ENCODE measurements around the gene MTHFS.

MTHFS gene

DNA sequence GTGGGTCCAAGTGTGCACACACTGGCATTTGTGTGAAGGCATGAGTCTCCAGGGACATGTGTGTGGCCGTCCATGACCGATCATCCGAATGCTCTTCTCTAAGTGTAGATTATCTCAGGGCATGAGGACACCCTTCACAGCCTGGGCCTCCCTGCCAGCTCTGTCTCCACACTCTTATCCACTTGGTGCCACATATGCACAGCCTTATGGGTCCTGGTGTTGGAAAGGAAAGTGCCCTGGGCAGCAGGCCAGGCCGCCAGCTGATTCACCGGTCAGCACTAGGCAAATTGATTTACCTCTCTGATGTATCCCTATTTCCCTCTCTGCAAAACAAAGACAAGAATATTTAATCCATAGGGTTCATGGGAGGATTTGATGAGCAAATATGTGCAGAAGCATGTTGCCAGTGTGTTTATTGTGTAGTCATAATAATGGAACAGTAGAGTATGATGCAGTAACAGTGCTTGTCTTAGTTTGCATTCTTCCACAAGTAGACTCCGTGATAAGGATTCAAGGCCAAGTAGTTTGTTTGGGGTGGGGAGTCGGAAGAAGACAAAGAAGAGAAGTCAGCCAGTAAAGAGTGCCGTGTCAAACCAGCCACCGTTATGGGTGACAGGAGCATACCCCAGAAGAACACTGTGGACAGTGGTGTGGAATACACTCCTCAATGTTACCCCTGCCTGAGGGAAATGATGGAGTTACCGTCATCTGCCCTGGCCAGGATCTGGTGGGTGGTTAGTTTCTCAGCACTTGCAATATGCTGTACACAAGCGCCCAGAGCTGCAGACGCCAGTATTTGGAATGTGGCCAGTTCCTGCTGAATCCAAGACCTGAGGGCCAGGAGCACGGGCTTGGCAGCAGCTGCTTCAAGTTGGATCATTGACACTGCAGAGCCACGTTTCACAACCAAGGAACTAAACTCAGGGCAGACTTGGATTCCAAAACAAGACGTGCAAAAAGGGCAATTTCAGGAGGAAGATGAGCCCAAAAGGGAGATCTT lies 85.1 kb downstream of the MTHFS start:
- no peak for DNase-seq

DNA sequence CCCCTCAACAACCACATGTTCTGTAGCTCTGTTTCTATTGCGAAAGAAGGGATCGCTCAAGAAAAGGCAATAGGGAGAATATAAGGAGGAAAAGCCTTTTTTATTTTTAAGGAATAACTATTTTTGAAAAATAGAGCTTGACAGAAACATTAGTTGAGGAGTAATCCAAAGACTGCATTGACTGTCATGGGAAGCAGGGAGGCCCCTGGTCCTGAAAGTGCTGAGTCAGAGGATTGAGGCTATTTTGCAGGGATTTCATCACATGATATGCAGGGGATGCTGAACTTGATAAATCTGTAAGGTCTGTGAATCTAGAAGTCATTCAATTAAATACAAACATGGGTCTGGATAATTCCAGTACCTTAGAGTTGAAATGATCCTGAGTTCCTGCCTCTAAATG lies 92.0 kb downstream of the MTHFS start:
- DNase-seq = no peak

DNA sequence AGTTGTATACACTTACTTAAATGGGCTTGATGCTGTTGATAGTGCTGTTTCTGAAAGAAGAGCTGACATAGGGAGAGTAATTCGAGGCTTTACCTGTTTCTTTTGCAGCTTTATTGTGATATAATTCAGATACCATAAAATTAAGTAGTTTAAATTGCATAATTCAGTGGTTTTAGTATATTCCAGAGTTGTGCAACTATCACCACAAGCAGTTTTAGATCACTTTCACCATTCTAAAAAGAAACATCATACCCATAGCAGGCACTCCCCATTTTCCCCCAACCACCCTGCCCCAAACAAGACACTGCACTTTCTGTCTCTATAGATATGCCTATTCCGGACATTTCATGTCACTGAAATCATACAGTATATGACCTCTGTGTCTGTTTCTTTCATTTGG lies 98.5 kb downstream of the MTHFS start:
- no peak for DNase-seq

All from NCI-H510A treated with DMSO at 0.1 percent for 48 hours (cell line).